GM12878 (cell line): Measurements from ENCODE around the gene PPP1R3F. TPM values are rescaled to one million over a fixed set of nuclear protein-coding genes. Genes with fewer than 3 reads are reported as not detected.

Source experiments
- ATAC-seq: fragments of 200-7000 bp; cut with Tn5 transposase; 3 replicates; pipeline ENCODE4 v1.9.1; 2020; ENCODE audit warnings: mild to moderate bottlenecking, moderate library complexity
- BruUV-seq: library from RNA; stranded (reverse); fragments of 400-500 nt; replicated peaks from 2 replicates; lab custom pipeline; 2021; lab: Mats Ljungman, UMichigan
- CTCF ChIA-PET: fragments of 300-600 bp; sonication (Branson Sonifier 250); formaldehyde crosslinking; extraction: SDS; loops from one replicate; lab custom pipeline; 2021; ENCODE audit warnings: inconsistent platforms; lab: Yijun Ruan, JAX
- POLR2A ChIA-PET: fragments of 350-600 bp; formaldehyde crosslinking; extraction: SDS; loops from one replicate; lab custom pipeline; 2021; ENCODE audit warnings: inconsistent platforms; lab: Charles Lee
- RAD21 ChIA-PET: fragments of 300-600 bp; sonication (Branson Sonifier 250); formaldehyde crosslinking; loops from one replicate; lab custom pipeline; 2023; ENCODE audit warnings: antibody characterized with exemption; ENCODE audit not compliant: unreplicated experiment; lab: Charles Lee
- SMC1A ChIA-PET: fragments of 300-600 bp; sonication (Branson Sonifier 250); formaldehyde crosslinking; loops from one replicate; lab custom pipeline; 2023; ENCODE audit not compliant: unreplicated experiment, uncharacterized antibody; lab: Charles Lee
- DNase-seq: peaks from one replicate; pipeline ENCODE4 v3.0.0-alpha.2; 2011; ENCODE audit warnings: low read depth, low spot score
- FAIRE-seq: peaks from 3 replicates; lab custom pipeline; 2011; peaks lifted over from hg19 to GRCh38; lab: Jason Lieb, UNC
- H2AFZ ChIP-seq: 2 replicates; pipeline ENCODE4 v1.6.0; 2011; ENCODE audit warnings: low read depth, low read length, control low read depth; ENCODE audit not compliant: control insufficient read depth
- H3K27ac ChIP-seq: 2 replicates; pipeline ENCODE4 v1.5.1; 2011; ENCODE audit warnings: control low read depth; ENCODE audit not compliant: control insufficient read depth, insufficient read depth
- H3K27me3 ChIP-seq, 2 experiments: replicated peaks in 1 of 2; 2 replicates each; pipeline versions ENCODE4 v1.6.0 to v1.6.1; 2011; ENCODE audit warnings: low read length in 1 of 2; ENCODE audit not compliant: control insufficient read depth in 2 of 2, insufficient read depth in 2 of 2
- H3K36me3 ChIP-seq, 2 experiments: 2 replicates each; pipeline ENCODE4 v1.5.1; 2011; ENCODE audit warnings: low read length in 1 of 2; ENCODE audit not compliant: control insufficient read depth in 2 of 2, insufficient read depth in 2 of 2
- H3K4me1 ChIP-seq: 2 replicates; pipeline ENCODE4 v1.6.1; 2011; ENCODE audit warnings: mild to moderate bottlenecking, low read length, moderate library complexity, mixed read lengths; ENCODE audit not compliant: control insufficient read depth, insufficient read depth
- H3K4me2 ChIP-seq: 2 replicates; pipeline ENCODE4 v1.6.0; 2011; ENCODE audit warnings: control low read depth; ENCODE audit not compliant: control insufficient read depth, insufficient read depth
- H3K4me3 ChIP-seq: fragments of 200-600 bp; sonication (generic); 2 replicates; pipeline ENCODE4 v1.5.1; 2016
- H3K79me2 ChIP-seq: 2 replicates; pipeline ENCODE4 v1.6.0; 2011; ENCODE audit warnings: low read length; ENCODE audit not compliant: control insufficient read depth, insufficient read depth
- H3K9ac ChIP-seq: 2 replicates; pipeline ENCODE4 v1.8.0; 2011; ENCODE audit warnings: low read length, control low read depth, mixed read lengths; ENCODE audit not compliant: control insufficient read depth, insufficient read depth
- H3K9me3 ChIP-seq: replicated peaks from 3 replicates; pipeline ENCODE4 v1.5.1; 2011; ENCODE audit warnings: mild to moderate bottlenecking, low read length; ENCODE audit not compliant: control insufficient read depth, insufficient read depth
- H4K20me1 ChIP-seq: 2 replicates; pipeline ENCODE4 v1.6.0; 2011; ENCODE audit not compliant: control insufficient read depth, insufficient read depth
- ATF7 ChIP-seq: fragments of 450-650 bp; IDR thresholded peaks from 2 replicates; pipeline ENCODE4 v1.6.1; 2016; ENCODE audit warnings: low read depth, mild to moderate bottlenecking
- BMI1 ChIP-seq: fragments of 450-650 bp; IDR thresholded peaks from 2 replicates; pipeline ENCODE4 v1.6.1; 2016; ENCODE audit warnings: mild to moderate bottlenecking, moderate library complexity, borderline replicate concordance
- ESRRA ChIP-seq: IDR thresholded peaks from 2 replicates; pipeline ENCODE4 v1.6.1; 2012; ENCODE audit warnings: mild to moderate bottlenecking, low read length, improper control_type of control experiment
- IRF3 ChIP-seq: fragments of 450-650 bp; IDR thresholded peaks from 2 replicates; pipeline ENCODE4 v1.6.1; 2014; ENCODE audit warnings: mild to moderate bottlenecking
- MAX ChIP-seq: IDR thresholded peaks from 2 replicates; pipeline ENCODE4 v1.6.1; 2012; ENCODE audit warnings: low read depth, low read length, improper control_type of control experiment
- POLR2A ChIP-seq: IDR thresholded peaks from 2 replicates; pipeline ENCODE4 v1.6.1; 2011; ENCODE audit warnings: low read depth, mild to moderate bottlenecking, low read length
- SP1 ChIP-seq: IDR thresholded peaks from one replicate; pipeline ENCODE4 v1.6.1; 2011; ENCODE audit warnings: low read depth, low read length
- STAT3 ChIP-seq: IDR thresholded peaks from 2 replicates; pipeline ENCODE4 v1.6.1; 2011; ENCODE audit warnings: low read depth, low read length, improper control_type of control experiment
- TAF1 ChIP-seq: IDR thresholded peaks from 2 replicates; pipeline ENCODE4 v1.6.1; 2011; ENCODE audit warnings: mild to moderate bottlenecking, low read depth, low read length, borderline replicate concordance
- TARDBP ChIP-seq: IDR thresholded peaks from 2 replicates; pipeline ENCODE4 v1.6.1; 2016; ENCODE audit warnings: borderline replicate concordance
- ZBTB40 ChIP-seq: fragments of 450-650 bp; IDR thresholded peaks from 2 replicates; pipeline ENCODE4 v1.6.1; 2016; ENCODE audit warnings: mild to moderate bottlenecking, moderate library complexity, borderline replicate concordance
- ZNF207 ChIP-seq: fragments of 450-650 bp; IDR thresholded peaks from 2 replicates; pipeline ENCODE4 v1.6.1; 2014; ENCODE audit warnings: antibody characterized with exemption, mild to moderate bottlenecking, borderline replicate concordance
- ZNF217 ChIP-seq: fragments of 450-650 bp; IDR thresholded peaks from 2 replicates; pipeline ENCODE4 v1.6.1; 2017; ENCODE audit warnings: antibody characterized with exemption, mild to moderate bottlenecking
- WGBS: methylation state at CpG from one replicate; pipeline ENCODE4 v1.1.6; 2016; ENCODE audit warnings: low lambda C conversion rate; ENCODE audit not compliant: insufficient replicate concordance, insufficient coverage; ENCODE audit errors: missing lambda C conversion rate; 5-methylcytosine and 5-hydroxymethylcytosine counted together
- in situ Hi-C: fragments of 300-500 bp; cut with MboI; formaldehyde crosslinking; loops from 9 replicates; pipeline ENCODE4 v1.14.3; 2018; ENCODE audit warnings: mixed read lengths
- intact Hi-C: fragments of 100-400 bp; cut with micrococcal nuclease; formaldehyde crosslinking; loops from one replicate; pipeline ENCODE4 v1.14.2; 2022; ENCODE audit not compliant: unreplicated experiment
- polyA plus RNA-seq, 11 experiments: library from polyadenylated mRNA; depleted of rRNA in 4 of 11; unstranded in 6 of 11; stranded (reverse) in 5 of 11; fragments of >200 nt; fragmentation: Nextera tagmentation in 4 of 11; fragmentation: Illumina TruSeq in 1 of 11; extraction: Ambion mirVana in 4 of 11; extraction: Trizol in 1 of 11; gene quantifications; 1 replicate in 1 of 11; 2 replicates in 10 of 11; pipeline versions ENCODE4 v1.2.1 to v1.2.3, GENCODE V29; 2011 to 2016; ENCODE audit warnings: inconsistent platforms in 2 of 11, missing spikeins in 2 of 11, low read depth in 1 of 11
- total RNA-seq, 4 experiments: library from RNA; depleted of rRNA in 3 of 4; stranded (reverse); fragments of >200 nt in 3 of 4; fragmentation: Illumina TruSeq in 1 of 4; extraction: Trizol in 1 of 4; gene quantifications; 2 replicates each; pipeline versions ENCODE4 v1.2.1 to v1.2.3, GENCODE V29; 2013 to 2021

Gene PPP1R3F
- total and polyA plus RNA-seq, 10 of the 15 experiments (the other 5 are each of a cell fraction or from before 2014, with no cell fraction given): 0.18 to 4.4 (median 1.00) TPM

DNA sequence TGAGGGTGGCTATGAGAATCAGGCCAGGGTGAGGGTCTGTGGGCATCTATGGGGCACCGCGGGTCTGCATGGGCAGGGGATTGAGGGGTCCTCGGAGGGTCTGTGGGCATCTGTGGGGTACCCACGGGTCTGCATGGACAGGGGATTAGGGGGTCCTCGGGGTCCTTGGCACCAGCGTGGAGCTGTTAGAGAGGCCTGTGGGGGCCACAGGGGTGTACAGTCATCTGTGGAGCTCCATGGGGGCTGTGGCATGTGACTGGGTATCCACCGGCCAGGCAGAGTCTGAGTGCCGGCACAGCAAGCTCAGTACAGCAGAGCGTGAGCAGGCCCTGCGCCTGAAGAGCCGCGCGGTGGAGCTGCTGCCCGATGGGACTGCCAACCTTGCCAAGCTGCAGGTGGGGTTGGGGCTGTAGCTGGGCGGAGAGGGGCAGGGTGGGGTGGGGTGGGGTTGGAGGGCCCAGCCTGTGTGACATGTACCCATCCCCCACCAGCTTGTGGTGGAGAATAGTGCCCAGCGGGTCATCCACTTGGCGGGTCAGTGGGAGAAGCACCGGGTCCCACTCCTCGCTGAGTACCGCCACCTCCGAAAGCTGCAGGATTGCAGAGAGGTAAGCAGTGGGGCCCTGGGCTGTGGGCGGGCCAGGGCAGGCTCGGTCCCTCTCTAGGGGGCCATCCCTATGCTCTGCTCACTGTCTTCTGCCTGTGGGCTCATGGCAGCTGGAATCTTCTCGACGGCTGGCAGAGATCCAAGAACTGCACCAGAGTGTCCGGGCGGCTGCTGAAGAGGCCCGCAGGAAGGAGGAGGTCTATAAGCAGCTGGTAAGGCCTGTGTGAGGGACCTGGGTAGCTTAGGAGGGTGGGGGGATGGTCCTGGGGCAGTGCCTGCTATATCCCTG lies 21.4 kb upstream of the PPP1R3F start (continued):
- no peak for TF ChIP-seq ZBTB40
- TF ChIP-seq STAT3: no peak
- TF ChIP-seq BMI1: no peak
- TF ChIP-seq, all 136 proteins: peak for 0

GRCh38 chrX:49249071-49249470 lies 20.5 kb upstream of the PPP1R3F start:
- 68% methylated on average over 6 of the region's 6 CpGs for WGBS
- Histone ChIP-seq H3K27ac (no peak overlapping the region), H3K4me1 (no peaks in the 10 kb centered on the region), H3K4me3 (no peak overlapping the region), H3K4me2 (no peak overlapping the region), H4K20me1 (no peaks in the 10 kb centered on the region), H3K27me3 (no peaks in the 10 kb centered on the region), H3K9me3 (no peaks in the 10 kb centered on the region), H3K79me2 (no peaks in the 10 kb centered on the region)
- intact Hi-C loops (no loop called here), in situ Hi-C loops (no loop called here)
- DNase-seq (no peak), FAIRE-seq (no peak), ATAC-seq (no peak)
- SMC1A ChIA-PET: no interaction called here
- CTCF ChIA-PET: no interaction called here
- RAD21 ChIA-PET: no interaction called here
- TF ChIP-seq POLR2A (no peak), TARDBP (no peak), ZNF207 (no peak), MAX (no peak), ZNF217 (no peak), SP1 (no peak), ESRRA (no peak), ATF7 (no peak), IRF3 (no peak), TAF1 (no peak)
- TF ChIP-seq, all 136 proteins: peak for 0
- POLR2A ChIA-PET: no interaction called here
- no peak overlapping the region for H2AFZ ChIP-seq
- BruUV-seq: no TSS peak
- no peak overlapping the region for H3K9ac ChIP-seq
- H3K36me3 ChIP-seq: peaks cover 0 to 2% of the 10 kb centered on the region in 2 experiments; a peak in 1 of 4 replicates
